ENCODE results near the gene TNFRSF19.

DNA sequence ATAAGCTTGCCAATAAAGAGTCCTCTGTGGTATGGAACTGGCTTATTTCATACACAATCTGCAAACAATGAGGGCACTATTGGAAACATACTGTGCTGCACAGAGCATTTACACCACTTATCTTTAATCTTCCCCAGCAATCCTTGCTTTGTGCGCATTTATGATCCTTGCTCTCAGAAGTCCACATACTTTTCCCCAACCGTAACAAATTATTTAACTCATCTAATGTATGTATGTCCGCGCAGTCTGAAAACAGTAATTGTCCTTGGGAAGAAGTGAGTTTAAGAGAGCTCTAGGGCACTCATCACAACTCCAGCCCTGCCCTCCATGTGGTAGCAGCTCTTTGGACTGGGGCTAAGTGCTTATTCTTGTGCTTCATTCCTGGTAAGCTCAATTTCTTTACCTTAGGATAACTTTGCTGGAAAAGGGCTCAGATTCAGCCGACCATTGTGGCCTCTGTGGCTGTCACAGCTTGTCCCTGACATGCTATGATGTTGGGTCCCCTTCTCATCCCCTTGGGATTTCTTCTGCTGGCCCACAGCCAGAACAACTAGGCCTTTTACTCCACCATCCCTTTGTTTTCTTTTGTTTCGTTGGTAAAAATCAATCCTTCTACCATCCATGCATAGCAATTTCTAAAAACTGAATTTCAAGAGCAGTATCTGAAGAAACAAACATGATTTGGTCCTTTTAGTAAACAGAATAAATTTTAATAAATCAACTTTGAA lies 152.7 kb downstream of the TNFRSF19 start:
- TF ChIP-seq, protein P1, sequence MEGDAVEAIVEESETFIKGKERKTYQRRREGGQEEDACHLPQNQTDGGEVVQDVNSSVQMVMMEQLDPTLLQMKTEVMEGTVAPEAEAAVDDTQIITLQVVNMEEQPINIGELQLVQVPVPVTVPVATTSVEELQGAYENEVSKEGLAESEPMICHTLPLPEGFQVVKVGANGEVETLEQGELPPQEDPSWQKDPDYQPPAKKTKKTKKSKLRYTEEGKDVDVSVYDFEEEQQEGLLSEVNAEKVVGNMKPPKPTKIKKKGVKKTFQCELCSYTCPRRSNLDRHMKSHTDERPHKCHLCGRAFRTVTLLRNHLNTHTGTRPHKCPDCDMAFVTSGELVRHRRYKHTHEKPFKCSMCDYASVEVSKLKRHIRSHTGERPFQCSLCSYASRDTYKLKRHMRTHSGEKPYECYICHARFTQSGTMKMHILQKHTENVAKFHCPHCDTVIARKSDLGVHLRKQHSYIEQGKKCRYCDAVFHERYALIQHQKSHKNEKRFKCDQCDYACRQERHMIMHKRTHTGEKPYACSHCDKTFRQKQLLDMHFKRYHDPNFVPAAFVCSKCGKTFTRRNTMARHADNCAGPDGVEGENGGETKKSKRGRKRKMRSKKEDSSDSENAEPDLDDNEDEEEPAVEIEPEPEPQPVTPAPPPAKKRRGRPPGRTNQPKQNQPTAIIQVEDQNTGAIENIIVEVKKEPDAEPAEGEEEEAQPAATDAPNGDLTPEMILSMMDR (conservative IDR thresholded peaks at IDR 0.05; ENCODE audit: low read depth, low read length) = no peak
- no peak for TF ChIP-seq EZH2 (IDR thresholded peaks at IDR 0.05; ENCODE audit: borderline replicate concordance, low read depth, low read length, poor library complexity, severe bottlenecking)
